GM21786 (cell line): ENCODE measurements around the gene KMT5C.

Experiments
- ATAC-seq: cut with Tn5 transposase; IDR thresholded peaks from one replicate; pipeline ENCODE4 v1.9.1; 2021; ENCODE audit not compliant: unreplicated experiment

Gene KMT5C

DNA sequence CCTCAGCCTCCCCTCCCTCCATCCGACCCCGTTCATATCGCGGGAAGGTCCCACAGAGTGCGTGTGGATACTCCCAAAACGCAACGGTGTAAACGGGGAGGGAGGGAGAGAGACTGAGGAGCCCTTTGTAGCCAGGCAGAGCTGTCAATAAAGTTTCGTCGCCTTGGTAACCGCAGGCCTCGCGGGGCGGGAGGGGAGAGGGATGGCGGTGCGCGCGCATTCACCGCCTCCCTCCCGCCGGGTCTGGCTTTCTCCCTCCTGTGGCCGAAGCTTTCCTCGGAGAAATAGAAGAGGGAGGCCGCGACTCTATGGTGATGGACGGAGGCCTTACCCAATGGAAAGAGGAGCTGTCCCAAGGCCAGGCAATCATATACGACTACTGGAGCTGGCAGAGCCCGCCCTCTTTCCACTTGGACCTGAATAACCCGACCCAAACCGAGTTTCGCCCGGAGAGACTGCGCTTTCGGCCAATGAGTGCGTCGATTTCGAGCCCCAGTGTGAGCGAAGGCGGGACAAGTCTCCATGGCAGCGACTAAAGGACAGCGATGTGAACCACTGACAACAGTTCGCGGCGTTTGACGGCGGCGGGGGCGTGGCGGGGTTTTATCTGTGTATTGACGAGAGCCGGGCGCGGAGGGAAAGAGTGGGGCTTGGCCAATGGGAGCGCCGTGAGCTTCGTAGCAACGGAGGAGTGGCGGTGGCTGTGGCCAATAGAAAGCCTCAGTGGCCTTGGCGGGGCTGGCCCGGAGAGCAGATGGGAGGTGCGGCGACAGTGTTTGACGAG, at the start of gene KMT5C:
Gene KMT5C, plus strand, starts transcription at position 772 of the 784 bp plus-strand sequence. CDS start 2,061 bp downstream, outside the sequence.
- ATAC-seq: peak; percentile 76

GRCh38 chr19:55297267-55297666, 42.4 kb upstream of the KMT5C start:
- ATAC-seq: no peak

- ATAC-seq: no peak
Measured at GRCh38 chr19:55299991-55300390, 39.7 kb upstream of the KMT5C start.

DNA sequence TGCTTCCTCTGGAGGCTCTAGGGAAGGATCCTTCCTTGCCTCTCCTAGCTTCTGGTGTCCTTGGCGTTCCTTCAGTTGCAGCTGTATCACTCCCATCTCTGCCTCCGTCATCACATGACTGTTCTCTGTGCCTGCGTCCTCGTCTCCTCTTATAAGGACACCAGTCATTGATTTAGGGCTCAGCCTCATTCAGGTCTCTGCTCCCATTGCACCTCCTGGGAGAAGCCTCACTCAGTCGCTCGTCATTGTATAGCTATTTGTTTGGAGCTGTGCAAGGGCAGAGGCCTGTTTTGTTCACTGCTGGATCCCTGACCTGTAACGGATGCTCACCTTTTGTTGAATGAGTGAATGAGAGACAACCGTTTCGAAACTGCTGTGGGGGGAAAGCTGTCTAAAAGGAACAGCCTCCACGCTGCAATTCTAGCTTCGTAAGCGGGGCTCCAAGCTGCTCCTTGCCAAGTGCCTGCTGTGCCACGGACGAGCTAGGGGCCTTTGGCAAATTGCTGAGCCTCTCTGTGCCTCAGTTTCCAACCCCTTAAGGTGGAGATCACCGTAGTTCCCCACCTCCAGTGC, 38.7 kb upstream of the KMT5C start:
- no peak for ATAC-seq

DNA sequence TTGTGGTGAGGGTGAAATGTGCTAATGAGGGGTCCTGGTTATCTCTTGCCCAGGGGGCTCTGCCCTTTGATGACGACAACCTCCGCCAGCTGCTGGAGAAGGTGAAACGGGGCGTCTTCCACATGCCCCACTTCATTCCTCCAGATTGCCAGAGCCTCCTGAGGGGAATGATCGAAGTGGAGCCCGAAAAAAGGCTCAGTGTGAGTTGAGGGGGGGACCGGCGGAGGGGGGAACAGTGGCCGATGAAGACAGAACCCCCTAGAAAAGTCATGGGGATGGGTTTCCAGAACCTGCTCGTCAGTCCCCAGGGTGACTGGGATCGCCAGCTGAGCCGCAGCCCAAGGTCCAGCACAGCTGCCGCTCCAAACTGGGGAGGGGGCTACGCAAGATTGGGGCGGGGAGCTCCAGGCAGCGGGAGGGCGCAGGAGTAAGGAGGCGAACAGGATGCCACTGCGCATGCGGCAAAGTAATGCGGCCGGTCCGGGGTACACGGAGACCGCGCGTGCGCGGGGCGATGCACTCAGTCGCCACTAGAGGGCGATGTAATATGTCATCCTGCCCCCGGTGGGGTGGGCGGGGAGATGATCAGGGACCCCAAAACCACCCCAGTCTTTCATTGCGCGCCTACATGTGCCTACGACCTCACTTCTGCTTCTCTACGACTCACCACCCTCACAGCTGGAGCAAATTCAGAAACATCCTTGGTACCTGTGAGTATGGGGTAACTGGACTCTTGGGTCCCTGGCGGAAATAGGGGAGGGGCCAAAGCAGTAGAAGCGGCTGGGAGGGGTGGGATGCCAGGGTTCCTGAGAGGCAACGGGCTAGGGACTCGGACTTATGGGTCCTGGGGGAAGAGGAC, 38.0 kb upstream of the KMT5C start:
- peak; percentile 76 for ATAC-seq

DNA sequence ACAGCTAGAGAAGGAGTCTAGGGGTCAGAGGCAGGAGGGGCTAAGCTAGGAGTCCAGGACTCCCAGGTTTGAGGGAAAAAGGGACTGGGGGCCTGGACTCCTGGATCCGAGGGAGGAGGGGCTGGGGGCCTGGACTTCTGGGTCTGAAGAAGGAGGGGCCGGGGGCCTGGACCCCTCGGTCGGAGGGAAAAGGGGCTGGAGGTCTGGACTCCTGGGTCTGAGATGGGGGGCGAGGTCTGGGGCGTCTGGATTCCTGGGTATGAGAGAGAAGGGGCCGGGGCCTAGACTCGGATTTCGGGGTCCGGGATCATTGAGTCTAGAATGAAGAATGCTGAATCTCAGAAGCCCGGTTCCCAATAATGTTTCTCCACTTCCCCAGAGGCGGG, 37.4 kb upstream of the KMT5C start:
- no peak for ATAC-seq

GRCh38 chr19:55303477-55303876, 36.2 kb upstream of the KMT5C start:
- no peak for ATAC-seq

DNA sequence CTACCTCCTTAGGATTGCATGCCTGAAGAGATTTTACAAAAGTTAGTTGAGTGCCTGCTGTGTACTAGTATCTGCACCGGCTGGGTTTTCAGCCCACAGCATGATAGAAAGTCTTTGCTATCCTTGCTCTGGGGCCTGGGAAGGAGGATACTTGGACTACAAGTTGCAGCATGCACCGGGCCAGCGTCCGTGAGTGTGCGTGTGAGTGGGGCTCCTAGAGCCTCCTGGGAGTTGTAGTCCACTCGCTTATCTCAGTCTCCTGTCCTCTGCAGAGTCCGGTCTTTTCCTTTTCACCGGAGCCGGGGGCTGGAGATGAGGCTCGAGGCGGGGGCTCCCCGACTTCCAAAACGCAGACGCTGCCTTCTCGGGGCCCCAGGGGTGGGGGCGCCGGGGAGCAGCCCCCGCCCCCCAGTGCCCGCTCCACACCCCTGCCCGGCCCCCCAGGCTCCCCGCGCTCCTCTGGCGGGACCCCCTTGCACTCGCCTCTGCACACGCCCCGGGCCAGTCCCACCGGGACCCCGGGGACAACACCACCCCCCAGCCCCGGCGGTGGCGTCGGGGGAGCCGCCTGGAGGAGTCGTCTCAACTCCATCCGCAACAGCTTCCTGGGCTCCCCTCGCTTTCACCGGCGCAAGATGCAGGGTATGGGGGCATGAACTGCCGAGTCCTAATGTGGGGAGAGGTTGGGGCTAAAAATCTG, 35.2 kb upstream of the KMT5C start:
- ATAC-seq: no peak

- no peak for ATAC-seq
Measured at GRCh38 chr19:55304980-55305379, 34.7 kb upstream of the KMT5C start.

DNA sequence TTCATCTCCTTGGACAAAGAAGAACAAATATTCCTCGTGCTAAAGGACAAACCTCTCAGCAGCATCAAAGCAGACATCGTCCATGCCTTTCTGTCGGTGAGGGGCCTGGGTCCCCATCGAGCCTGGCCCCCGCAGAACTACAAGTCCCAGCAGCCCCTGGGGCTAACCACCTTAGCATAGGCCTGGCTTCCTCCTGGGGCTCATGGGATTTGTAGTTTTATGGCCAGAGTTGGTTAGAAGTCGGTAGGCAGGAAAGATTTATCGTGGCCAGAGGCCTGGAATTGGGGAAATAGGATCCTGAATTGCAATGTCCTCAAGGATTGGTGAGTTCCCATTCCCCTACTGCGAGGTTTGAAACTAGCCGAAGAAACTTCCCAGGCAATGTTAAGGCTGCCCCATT, 34.2 kb upstream of the KMT5C start:
- no peak for ATAC-seq

DNA sequence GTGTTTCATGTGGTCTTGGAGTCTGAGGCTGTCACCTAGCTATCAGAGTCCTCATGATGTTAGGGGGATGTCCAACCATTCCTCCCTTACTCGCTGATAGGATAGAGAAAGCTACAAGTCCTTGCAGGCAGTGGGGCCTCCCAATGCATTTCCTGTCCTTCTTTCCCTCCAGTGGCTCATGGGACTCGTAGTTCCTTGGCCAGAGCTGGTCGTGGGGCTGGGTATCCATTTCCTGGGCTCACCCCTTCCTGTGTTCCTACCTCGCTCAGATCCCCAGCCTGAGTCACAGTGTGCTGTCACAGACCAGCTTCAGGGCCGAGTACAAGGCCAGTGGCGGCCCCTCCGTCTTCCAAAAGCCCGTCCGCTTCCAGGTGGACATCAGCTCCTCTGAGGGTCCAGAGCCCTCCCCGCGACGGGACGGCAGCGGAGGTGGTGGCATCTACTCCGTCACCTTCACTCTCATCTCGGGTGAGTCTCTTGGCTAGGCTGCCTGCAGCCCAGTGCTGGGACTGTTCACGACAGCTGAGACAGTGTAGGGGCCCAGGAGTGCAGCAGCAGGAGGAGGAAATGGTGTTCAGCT, 33.6 kb upstream of the KMT5C start:
- ATAC-seq: no peak

DNA sequence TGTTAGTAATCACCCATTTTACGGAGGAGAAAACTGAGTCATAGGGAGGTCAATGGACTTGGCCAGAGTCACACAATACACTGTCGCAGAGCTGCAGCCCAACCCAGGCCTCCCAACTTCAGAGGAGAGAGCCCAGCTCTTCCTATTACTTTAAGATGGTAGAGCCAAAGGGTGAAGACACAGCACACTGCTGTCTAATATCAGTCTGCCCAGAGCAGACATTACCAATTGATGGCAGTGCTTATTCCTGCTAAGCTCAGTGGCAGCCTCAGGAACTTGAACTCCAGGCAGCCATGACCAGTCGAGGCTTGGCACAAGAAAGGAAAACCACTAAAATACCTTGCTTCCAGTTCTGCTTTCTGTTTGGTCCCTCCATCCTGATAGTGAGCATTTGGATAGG, 33.0 kb upstream of the KMT5C start:
- no peak for ATAC-seq

DNA sequence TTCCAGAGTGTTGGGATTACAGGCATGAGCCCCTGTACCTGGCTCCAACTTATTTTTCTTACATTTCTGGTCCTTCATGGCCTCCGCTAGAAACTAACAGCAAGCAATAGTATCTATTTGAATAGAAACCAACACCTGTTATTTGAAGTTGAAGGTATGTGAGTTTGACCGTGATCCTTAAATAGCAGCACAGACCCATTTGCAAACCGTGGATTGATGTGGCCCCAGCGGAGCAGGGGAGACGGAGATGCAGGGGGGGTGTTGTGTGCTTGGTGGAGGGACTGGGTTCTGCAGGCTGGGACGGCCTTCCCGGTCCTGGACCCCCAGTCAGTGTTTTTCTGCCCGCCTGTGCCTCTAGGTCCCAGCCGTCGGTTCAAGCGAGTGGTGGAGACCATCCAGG, 31.4 kb upstream of the KMT5C start:
- no peak for ATAC-seq

DNA sequence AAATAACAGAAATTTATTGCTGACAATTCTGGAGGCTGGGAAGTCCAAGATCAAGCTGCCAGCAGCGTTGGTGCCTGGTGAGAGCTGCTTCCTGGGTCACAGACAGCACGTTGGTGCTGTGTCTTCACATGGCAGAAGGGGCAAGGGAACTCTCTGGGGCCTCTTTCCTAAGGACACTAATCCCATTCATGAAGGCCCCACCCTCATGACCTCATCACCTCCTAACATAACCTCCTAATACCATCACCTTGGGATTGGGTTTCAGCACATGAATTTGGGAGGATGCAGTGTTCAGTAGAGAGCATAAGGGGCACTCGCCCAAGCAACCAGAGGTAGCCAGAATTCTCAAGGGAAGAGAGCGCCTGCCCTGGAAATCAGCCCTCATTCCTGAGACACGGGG, 30.2 kb upstream of the KMT5C start:
- no peak for ATAC-seq

DNA sequence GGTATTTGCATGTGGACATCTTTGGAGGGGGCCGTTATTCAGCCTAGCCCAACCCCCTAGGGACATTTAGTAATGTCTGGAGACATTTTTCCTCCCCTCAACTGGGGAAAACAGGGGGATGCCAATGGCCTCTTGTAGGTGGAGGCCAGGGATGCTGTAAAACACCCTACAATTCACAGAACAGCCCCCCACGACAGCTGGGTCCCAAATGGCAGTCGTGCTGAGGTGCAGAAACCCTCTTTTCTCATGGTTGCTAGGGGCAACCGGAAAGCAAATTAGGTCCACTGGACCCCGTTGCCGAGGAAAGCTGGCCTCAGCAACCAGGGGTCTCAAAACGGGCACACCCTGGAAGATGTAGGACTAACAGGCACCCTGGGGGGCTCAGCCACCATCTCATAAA, 29.2 kb upstream of the KMT5C start:
- ATAC-seq: no peak

- ATAC-seq: no peak
Measured at GRCh38 chr19:55311397-55311796, 28.3 kb upstream of the KMT5C start.

DNA sequence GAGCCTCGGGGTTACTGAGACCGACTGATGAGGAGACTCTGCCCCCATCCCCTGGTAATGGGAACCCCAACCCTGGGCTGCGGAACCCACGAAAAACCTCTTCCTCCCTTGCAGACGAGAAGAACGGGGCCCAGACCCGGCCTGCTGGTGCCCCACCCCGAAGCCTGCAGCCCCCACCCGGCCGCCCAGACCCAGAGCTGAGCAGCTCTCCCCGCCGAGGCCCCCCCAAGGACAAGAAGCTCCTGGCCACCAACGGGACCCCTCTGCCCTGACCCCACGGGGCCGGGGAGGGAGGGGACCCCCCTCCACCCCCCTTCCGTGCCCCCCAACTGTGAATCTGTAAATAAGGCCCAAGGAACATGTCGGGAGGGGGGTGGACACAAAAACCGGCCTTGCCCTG, 27.9 kb upstream of the KMT5C start:
- ATAC-seq: no peak

- no peak for ATAC-seq
Measured at GRCh38 chr19:55312621-55313512, 26.8 kb upstream of the KMT5C start.

- ATAC-seq: no peak
Measured at GRCh38 chr19:55314396-55314795, 25.3 kb upstream of the KMT5C start.

GRCh38 chr19:55315956-55316525, 23.6 kb upstream of the KMT5C start:
- no peak for ATAC-seq
